Stimulated activated CD4-positive, alpha-beta T cell treated with anti-CD3 and anti-CD28 coated beads, Interleukin-1b, Interleukin-23, amount 100 ng/mL, for 4 hours (primary cell): Measurements from ENCODE around the gene CLC.
"Not testable (repeated sequence)": the region's sequence is repeated elsewhere in the genome, so short reads cannot be mapped to it uniquely, and the experiment has no call there.

Experiments
- DNase-seq, 2 donors: peaks; one replicate each; pipeline ENCODE4 v3.0.0-alpha.2; 2020; ENCODE audit warnings: low read depth in 2 of 2

Gene CLC

DNA sequence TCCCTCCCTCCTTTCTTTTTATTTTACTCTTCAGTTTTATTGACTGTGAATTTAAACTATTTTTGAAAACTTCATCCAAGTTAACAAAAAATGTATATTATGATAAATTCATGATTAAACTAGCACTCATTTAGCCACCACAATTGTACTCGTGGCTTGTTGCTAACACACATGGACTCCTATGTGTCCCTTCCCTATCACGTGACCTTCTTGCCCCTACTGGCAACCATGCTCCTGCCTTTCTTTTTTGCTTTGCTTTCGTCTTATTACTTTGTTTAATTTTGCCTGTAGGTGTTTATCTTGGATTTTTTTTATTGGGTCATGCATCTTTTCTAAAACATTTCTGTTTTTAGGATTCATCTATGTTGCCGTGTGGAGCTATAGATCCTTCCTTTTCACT lies 8.2 kb downstream of the CLC start:
- no peak for DNase-seq

DNA sequence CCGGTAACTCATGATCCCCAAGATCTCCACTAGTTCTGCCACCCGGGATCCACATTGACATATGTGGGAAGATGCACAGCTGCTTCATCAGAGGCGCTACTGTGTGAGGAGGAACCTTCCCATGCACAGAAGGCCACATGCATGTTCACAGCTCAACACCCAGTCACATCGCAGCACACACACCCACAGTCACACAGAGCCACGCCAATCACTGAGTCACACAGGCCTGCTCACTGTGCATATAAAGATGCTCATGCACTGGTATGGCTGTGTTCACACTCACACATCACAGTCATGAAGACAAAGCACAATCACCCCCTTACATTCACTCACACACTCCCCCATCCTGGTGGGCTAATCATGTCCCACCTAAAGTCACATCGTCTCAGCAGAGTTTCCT lies 9.8 kb downstream of the CLC start:
- no peak for DNase-seq

DNA sequence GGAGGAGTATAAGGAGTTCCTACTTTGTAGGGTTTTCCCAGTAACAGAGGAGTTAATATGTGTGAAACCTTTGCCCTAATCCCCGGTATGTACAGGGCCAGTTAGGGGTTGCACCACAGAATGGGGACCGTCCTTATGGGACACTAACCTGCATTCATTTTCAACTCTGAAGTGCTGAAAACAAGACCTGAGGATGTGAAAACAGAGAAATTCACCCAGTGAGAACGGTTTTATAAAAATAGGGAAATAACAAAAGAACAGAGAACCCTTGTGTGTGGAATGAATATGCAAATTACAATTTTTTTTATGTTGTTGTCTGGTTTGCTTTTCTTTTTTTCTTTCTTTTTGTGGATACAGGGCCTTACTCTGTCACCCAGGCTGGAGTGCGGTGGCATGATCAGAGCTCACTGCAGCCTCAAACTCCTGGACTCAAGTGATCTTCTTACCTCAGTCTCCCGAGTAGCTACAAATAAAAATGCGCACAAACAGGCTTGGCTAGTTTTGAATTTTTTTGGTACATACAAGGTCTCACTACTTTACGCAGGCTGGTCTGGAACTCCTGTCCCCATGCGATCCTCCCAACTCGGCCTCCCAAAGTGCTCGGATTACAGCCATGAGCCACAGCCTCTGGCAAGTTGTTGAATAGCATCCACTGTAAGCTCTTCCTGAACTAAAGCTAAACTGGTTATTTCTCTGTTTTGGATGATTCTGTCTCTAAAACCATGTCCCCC lies 10.6 kb downstream of the CLC start:
- DNase-seq = no peak

DNA sequence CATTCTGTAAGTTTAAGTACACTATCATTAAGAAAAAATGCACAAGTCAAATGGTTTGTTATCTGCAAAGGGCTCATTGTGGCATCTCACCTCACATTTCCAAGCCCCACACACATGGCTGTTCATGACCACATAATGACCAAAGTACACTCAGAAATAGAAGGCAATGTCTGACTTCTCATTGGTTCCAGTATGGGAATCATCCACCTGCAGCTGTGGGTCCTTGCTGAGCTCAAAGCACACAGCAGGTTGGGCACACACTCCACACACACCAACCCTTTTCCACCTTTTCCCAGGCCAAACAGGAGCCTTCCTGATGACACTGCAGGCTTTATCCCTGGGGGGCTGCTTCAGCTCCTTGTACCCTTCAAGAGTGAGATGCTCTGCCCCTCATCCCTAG lies 11.8 kb downstream of the CLC start:
- no peak for DNase-seq

DNA sequence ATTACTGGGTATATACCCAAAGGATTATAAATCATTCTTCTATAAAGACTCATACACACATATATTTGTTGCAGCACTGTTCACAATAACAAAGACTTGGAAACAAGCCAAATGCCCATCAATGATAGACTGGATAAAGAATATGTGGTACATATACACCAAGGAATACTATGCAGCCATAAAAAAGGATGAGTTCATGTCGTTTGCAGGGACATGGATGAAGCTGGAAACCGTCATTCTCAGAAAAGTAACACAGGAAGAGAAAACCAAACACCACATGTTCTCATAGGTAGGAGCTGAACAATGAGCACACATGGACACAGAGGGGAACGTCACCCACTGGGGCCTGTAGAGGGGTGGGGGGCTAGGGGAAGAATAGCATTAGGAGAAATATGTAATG lies 17.7 kb downstream of the CLC start:
- not testable (repeated sequence) for DNase-seq

DNA sequence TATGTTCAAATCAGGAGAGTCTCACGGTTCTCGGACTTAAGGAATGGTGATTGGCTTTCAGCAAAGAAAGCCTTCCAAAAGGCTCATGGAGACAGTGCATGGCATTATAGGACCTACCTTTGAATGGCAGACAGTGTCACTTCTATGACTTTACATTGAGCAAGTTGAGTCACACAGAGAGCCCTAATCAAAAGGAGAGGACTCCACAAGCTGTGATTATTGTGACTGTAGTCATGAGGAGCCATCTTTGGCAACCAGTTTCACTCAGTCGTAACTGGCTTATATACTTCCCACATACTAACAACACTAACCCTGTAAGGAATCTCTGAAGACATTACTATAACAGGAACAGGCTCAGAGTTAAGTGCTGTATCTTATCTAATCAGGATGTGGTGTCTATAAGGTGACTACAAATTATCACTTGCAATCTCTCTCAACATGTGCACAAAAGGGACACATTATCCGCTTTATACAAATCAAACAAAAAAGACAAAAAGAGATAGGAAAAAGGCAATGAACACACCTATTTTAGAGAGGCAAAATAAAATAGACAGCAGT lies 27.4 kb downstream of the CLC start:
- DNase-seq = no peak

DNA sequence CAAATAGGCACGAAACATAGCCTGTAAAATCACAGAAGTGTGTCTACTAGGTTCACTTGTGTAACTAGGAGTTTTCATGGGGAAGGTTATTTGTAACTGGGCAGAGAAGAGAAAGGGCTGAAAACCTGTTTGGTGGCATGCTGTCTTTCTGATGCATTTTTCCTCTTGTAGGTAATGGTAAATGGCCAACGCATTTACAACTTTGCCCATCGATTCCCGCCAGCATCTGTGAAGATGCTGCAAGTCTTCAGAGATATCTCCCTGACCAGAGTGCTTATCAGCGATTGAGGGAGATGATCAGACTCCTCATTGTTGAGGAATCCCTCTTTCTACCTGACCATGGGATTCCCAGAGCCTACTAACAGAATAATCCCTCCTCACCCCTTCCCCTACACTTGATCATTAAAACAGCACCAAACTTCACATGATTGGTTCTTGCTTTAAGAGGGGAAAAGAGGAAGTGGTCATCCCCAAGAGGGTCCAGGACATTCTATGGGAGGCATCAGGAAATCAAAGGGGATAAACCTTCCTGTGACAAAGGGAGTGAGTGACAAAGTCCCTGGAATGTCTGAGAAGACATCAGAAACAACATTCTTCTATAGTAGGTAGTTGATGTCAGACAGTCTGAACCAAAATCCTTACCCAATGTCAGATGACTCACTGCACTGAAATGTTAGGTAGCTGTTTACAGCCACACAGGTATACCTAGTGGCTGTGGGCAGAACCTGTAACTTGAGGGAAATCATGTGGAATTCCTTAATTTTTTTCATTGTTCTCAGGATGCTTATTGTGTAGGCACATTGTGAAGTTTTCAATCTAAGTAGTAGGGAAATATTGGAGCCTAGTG lies 28.6 kb downstream of the CLC start:
- no peak for DNase-seq

DNA sequence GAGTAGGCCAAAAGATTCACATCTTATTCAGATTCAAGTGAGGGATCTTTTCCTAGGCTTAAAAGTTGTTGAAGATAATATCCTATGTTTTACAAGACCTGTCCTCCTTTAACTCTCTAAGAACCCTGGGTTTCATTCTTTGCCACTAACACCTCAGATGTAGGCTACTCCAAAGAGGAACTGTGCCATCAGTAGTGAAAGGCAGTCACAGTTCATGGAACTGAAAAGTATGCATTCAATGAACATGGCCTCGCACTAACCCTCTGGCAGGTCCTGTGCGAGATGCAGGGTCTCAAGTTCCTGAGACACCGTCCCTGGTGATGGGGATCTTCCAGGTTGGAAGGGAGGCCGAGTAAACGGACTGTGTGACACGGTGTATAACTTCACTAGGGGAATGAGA lies 29.2 kb downstream of the CLC start:
- no peak for DNase-seq

DNA sequence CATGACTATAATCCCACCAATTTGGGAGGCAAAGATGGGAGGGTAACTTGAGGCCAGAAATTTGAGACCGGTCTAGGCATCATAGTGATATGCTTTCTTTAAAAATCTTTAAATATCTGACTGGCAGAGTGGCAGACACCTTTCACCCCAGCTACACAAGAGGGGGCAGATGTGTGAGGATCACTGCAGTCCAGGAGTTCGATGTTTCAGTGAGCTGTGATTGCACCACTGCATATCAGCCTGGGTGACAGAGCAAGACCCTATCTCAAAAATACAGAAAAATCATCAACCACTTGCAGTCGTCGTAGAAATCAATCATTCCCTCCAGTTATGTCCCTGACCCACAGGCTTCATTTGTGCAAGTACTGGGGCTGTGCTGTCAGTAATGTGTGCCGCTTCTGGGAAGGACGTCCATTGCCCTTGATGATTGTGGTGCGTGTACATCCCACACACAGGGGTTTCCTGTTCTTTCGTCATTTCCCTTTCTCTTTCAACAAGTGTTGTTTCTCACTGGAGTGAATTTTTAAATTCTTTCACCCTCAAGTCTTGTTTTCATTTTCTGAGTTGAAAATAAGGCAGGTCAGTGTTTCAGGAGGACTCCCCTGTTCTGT lies 32.1 kb downstream of the CLC start:
- DNase-seq = peak in 1 of 2 donors; percentile 9

DNA sequence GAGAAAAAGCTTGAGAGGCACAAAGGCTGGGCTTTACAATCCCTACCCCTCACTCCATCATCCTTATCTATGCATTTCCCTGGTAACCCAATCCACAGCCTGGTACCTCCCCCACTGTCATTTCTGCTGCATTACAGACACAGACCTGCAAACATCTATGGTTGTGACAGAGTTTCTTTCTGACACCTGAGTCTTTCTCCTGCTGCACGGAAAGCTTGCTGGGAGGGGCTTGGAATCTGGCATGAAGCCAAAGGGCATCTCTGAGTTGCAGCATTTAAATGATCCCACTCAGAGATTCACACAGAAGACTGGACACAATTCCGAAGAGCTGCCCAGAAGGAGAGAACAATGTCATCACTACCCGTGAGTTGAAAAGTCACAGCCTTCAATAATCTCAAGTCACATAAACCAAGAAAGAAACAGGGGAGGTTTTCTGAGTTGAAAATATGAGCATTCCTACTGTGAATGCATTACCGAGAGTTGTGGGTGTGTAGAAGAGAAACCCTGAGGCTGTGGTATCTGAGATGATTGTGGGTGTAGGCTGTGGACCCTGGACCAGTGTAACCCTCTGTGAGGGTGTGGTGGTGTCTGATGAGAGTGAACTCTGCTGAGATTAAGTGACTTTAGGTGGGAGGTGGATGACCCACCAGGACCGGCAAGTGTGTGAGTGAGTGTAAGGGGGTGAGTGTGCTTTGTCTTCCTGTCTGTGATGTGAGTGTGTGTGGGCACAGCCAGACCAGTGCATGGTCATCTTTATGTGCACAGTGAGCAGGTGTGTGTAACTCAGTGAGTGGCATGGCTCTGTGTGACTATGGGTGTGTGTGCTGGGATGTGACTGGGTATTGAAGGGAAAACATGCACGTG lies 33.4 kb downstream of the CLC start, which contains the start of gene LGALS14:
Gene LGALS14 (plus strand): TSS at position 301 of the 864 bp plus-strand sequence. CDS start 48 bp downstream, at position 349.
- no peak for DNase-seq

DNA sequence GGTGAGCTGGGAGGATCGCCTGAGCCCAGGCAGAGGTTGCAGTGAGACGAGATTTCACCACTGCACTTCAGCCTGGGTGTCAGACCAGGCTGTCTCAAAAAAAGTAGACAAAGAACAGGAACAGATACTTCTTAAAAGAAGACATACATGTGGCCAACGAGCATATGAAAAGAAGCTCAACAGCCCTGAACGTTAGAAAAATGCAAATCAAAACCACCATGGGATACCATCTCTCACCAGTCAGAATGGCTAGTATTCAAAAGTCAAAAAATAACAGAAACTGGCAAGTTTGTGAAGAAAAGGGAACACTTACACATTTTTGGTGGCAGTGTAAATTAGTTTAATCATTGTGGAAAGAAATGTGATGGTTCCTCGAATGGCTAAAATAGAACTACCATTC lies 36.5 kb downstream of the CLC start:
- no peak for DNase-seq

DNA sequence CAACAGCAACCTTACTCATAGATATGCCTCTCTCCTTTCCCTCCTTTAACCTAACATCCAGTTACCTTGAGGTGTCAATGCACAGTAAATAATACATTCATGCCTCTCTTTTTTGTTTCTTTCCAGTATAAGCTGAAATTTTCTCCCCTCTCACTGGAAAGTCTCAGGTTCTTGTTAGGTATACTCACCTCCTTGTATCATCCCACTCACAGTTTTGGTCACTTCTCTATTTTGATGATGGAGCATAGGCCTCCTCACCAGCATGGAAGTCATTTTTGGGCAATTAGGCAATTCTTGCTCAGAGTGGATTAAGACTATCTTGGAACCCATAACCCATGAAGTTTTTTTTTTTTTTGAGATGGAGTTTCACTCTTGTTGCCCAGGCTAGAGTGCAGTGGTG lies 39.3 kb downstream of the CLC start:
- DNase-seq = no peak

DNA sequence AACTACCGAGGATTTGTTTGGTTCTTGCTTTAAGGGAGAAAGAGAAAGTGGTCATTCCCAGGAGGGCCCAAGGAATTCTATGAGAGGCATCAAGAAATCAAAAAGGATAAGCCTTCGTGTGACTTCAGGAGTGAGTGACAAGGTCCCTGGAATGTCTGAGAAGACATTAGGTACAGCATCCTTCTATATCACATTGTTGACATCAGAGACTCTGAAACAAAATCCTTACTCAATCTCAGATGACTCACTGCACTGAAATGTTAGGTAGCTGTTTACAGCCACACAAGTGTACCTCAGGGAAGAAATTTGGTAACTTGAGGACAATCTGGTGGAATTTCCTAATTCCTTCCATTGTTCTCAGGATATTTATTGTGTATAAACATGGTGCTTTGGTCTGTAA lies 41.4 kb downstream of the CLC start:
- DNase-seq = no peak

DNA sequence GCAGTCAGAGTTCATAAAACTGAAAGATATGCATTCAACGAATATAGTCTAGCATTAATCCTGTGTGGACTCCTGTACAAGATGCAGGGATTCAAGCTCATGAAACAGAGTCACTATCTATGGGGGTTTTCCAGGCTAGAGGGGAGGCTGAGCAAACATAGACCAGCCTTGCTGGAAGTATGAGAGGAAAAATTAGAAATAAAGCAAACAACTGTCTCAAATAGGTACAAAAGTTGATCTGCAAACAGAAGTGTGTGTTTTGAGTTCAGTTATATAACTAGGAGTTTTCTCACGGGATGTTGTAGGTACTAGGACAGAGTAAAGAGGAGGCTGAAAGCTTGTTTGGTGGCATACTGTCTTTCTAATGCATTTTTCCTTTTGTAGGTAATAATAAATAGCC lies 42.1 kb downstream of the CLC start:
- no peak for DNase-seq

DNA sequence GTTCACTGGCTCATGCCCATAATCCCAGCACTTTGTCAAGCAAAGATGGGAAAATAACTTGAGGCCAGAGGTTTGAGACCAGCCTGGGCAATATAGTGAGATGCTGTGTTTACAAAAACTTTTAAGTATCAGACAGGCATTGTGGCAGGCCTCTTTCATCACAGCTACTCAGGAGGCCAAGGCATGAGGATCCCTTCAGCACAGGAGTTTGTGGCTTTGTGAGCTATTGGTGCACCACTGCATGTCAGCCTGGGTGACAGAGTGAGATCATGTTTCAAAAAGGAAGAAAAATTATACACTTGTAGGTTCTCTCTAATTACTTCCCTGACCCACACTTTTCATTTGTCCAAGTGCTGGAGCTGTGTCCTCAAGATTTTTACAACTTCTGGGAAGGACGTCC lies 45.0 kb downstream of the CLC start:
- DNase-seq = no peak

DNA sequence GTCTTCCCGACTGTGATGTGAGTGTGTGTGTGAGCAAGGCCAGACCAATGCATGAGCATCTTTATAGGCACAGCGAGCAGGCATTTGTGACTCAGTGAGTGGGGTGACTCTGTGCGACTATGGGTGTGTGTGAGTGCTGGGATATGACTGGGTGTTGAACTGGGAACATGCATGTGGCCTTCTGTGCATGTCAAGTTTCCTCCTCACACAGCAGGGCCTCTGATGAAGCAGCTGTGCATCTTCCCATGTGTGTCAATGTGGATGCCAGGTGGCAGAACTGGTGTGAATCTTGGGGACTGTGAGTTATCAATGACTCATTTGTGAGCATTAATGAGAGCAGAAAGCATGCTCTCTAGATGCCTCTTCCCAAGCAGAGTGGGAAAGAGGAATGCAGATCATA lies 45.7 kb downstream of the CLC start:
- no peak for DNase-seq

DNA sequence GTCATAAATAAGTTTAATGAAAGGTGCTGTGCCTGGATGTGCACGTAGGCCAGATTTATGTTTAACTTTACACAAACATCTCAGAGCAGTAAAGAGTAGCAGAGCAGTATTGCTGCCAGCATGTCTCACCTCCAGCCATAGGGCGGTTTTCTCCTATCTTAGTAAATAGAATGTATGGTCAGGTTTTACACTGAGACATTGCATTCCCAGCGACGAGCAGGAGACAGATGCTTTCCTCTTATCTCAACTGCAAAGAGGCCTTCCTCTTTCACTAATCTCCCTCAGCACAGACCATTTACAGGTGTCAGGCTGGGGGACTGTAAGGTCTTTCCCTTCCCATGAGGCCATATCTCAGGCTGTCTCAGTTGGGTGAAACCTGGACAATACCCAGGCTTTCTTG lies 49.2 kb downstream of the CLC start:
- not testable (repeated sequence) for DNase-seq

DNA sequence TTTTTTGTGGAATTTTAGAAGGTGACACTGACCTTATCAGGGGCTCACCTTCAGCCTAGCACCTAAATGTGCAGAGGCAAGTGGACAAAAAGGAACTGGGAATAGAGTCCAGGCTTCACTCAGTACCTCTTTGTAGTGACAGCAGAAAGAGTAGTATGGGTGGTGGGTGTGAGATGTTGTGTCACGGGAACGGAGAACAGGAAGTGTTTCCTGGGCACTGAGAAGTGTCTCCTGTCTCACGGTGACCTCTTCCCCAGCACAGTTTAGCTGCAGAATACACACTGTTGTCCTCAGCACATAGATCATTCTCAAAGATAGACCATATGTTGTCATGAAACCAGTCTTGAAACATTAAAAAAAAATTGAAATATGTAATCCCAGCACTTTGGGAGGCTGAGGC lies 51.1 kb downstream of the CLC start:
- DNase-seq = no peak

DNA sequence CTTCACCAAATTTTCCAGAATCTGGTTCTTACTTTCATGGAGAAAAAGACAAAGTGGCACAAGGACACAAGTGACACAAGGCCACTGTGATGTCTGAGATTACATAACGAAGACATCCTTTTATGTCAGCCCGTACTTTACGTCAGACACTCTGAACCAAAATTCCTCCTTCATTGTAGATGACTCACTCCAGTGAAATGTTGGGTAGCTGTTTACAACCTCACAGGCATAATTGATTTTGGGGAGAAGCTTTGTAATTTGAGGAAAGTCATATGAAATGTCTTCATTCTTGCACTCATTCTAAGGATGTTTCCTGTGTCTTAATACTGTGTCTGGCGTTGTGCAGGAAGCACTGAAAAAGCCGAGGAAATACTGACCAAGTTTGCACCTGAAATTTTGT lies 53.6 kb downstream of the CLC start:
- no peak for DNase-seq

DNA sequence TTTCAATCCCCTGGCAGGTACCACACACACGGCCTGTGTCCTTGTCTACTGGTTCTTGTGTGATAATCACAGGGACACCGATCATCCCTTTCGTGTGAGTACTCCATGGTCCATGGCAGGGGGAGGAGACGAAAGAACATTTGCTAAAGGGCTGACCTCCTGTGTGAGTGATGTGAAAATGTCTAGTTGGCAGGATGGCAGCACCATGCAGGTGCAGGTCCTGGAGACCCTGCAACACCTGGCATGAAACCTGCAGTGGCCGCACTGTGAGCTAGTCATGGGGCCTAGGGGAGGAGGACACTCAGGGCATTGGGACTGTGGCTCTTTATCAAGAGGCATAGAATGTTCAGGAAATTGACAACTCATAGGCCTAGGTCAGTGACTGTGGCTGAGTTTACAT lies 56.4 kb downstream of the CLC start:
- DNase-seq = no peak
